Gastrocnemius medialis (tissue), 4 donors: Measurements from ENCODE around the gene NRDC.

Source experiments
- CTCF ChIP-seq, 5 experiments: fragments of 450-650 bp in 3 of 5; fragments of 200-600 bp in 2 of 5; sonication (generic) in 2 of 5; IDR thresholded peaks in 4 of 5; conservative IDR thresholded peaks in 1 of 5; 1 replicate in 4 of 5; 2 replicates in 1 of 5; pipeline ENCODE4 v1.5.1; 2016 to 2019; ENCODE audit warnings: antibody characterized with exemption in 5 of 5, mild to moderate bottlenecking in 3 of 5, moderate library complexity in 3 of 5
- POLR2A ChIP-seq, 2 donors: fragments of 450-650 bp; IDR thresholded peaks; one replicate each; pipeline ENCODE4 v1.6.1; 2017; ENCODE audit warnings: antibody characterized with exemption in 2 of 2, mild to moderate bottlenecking in 2 of 2, moderate library complexity in 2 of 2

DNA sequence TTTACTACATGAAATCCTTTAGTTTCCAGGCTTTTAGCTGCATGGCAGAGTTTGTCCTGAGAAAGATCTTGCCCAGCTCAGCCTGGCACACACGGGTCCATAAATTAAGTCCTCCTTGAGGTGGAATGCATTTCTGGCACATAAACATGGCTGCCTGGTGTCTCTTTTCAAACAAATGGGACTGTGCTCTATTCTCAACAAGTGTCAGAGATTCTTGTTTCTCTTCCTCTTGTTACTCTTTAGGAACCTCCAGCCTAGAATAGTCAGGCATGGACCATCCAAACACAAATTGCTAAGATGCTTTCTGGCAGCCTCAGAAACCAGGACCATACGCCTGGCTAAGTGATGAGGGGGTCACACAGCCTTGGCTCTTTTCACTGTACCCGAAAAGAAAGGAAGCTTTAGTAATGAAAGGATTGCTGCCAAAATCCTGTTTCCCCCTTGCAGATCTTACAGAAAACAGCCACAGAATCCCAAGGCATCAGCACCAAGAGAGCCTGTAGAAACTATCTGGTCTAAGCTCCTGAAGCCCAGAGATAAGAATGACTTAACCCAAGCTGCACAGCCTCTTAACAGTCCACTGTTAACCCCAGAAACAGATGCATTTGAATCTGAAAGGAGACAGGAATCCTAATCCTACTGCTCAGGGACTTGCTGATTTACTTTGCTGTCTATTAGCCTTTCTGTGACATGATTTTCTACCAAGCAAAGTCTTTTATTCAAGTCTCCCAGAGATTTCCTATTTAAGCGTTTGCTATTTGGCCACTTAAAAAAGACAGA, 31.9 kb upstream of the NRDC start:
- TF ChIP-seq POLR2A (IDR thresholded peaks at IDR 0.05) (no peak), CTCF (IDR thresholded peaks at IDR 0.05 in 4 of 5, conservative IDR thresholded peaks at IDR 0.05 in 1 of 5) (no peak)
